ENCODE measurements around the gene GRIA4. TPM values are rescaled to one million over a fixed set of nuclear protein-coding genes. Genes with fewer than 3 reads are reported as not detected.

Gene GRIA4
- total and polyA plus RNA-seq, 4 donors = not detected

- TF ChIP-seq, protein P1, sequence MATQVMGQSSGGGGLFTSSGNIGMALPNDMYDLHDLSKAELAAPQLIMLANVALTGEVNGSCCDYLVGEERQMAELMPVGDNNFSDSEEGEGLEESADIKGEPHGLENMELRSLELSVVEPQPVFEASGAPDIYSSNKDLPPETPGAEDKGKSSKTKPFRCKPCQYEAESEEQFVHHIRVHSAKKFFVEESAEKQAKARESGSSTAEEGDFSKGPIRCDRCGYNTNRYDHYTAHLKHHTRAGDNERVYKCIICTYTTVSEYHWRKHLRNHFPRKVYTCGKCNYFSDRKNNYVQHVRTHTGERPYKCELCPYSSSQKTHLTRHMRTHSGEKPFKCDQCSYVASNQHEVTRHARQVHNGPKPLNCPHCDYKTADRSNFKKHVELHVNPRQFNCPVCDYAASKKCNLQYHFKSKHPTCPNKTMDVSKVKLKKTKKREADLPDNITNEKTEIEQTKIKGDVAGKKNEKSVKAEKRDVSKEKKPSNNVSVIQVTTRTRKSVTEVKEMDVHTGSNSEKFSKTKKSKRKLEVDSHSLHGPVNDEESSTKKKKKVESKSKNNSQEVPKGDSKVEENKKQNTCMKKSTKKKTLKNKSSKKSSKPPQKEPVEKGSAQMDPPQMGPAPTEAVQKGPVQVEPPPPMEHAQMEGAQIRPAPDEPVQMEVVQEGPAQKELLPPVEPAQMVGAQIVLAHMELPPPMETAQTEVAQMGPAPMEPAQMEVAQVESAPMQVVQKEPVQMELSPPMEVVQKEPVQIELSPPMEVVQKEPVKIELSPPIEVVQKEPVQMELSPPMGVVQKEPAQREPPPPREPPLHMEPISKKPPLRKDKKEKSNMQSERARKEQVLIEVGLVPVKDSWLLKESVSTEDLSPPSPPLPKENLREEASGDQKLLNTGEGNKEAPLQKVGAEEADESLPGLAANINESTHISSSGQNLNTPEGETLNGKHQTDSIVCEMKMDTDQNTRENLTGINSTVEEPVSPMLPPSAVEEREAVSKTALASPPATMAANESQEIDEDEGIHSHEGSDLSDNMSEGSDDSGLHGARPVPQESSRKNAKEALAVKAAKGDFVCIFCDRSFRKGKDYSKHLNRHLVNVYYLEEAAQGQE (IDR thresholded peaks at IDR 0.05) = no peak
- TF ChIP-seq, protein P2, sequence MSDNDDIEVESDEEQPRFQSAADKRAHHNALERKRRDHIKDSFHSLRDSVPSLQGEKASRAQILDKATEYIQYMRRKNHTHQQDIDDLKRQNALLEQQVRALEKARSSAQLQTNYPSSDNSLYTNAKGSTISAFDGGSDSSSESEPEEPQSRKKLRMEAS (IDR thresholded peaks at IDR 0.05) = no peak
- no peak for TF ChIP-seq EGR1 (IDR thresholded peaks at IDR 0.05; ENCODE audit: low read depth in 2 of 2)
- no peak for TF ChIP-seq NR2F2 (IDR thresholded peaks at IDR 0.05)
- Histone ChIP-seq H3K4me1 (ENCODE audit: control insufficient read depth in 4 of 4, insufficient read depth in 4 of 4, low read length in 3 of 4) (no peaks in the 10 kb centered on the region), H3K9me3 (ENCODE audit: control insufficient read depth in 4 of 4, low read length in 3 of 4) (no peaks in the 10 kb centered on the region), H3K9ac (ENCODE audit: low read depth in 1 of 2, low read length in 2 of 2) (no peak overlapping the region), H3K36me3 (ENCODE audit: control insufficient read depth in 4 of 4, insufficient read depth in 3 of 4, low read depth in 1 of 4, low read length in 3 of 4) (no peaks in the 10 kb centered on the region), H3K27ac (ENCODE audit: low read depth in 1 of 2, low read length in 2 of 2) (no peak overlapping the region), H3K4me3 (ENCODE audit: low read depth in 1 of 3, low read length in 3 of 3) (no peak overlapping the region), H3K27me3 (ENCODE audit: control insufficient read depth in 4 of 4, insufficient read depth in 4 of 4, low read length in 3 of 4) (no peaks in the 10 kb centered on the region)
- 59% methylated on average over 4 of the region's 4 CpGs for WGBS
- no peak for DNase-seq (ENCODE audit: low spot score)
Observed at GRCh38 chr11:105868762-105869285, 259.0 kb downstream of the GRIA4 start.

- 67% methylated on average over 8 of the region's 8 CpGs for WGBS
Observed at GRCh38 chr11:105870516-105871113, 260.7 kb downstream of the GRIA4 start.

More at GRCh38 chr11:105870516-105871113, 260.7 kb downstream of the GRIA4 start:
- Histone ChIP-seq H3K27ac (ENCODE audit: low read depth in 1 of 2, low read length in 2 of 2) (no peak overlapping the region), H3K9ac (ENCODE audit: low read depth in 1 of 2, low read length in 2 of 2) (no peak overlapping the region), H3K4me1 (ENCODE audit: control insufficient read depth in 4 of 4, insufficient read depth in 4 of 4, low read length in 3 of 4) (no peaks in the 10 kb centered on the region), H3K9me3 (ENCODE audit: control insufficient read depth in 4 of 4, low read length in 3 of 4) (no peaks in the 10 kb centered on the region), H3K36me3 (ENCODE audit: control insufficient read depth in 4 of 4, insufficient read depth in 3 of 4, low read depth in 1 of 4, low read length in 3 of 4) (no peaks in the 10 kb centered on the region), H3K27me3 (ENCODE audit: control insufficient read depth in 4 of 4, insufficient read depth in 4 of 4, low read length in 3 of 4) (no peaks in the 10 kb centered on the region), H3K4me3 (ENCODE audit: low read depth in 1 of 3, low read length in 3 of 3) (no peak overlapping the region)
- DNase-seq (ENCODE audit: low spot score) = no peak
- no peak for TF ChIP-seq RXRA (IDR thresholded peaks at IDR 0.05)
- TF ChIP-seq NR2F2 (IDR thresholded peaks at IDR 0.05) = no peak
- TF ChIP-seq TAF1 (conservative IDR thresholded peaks at IDR 0.05) = no peak
- TF ChIP-seq JUND (IDR thresholded peaks at IDR 0.05) = no peak
- no peak for TF ChIP-seq RAD21 (IDR thresholded peaks at IDR 0.05)
- no peak for TF ChIP-seq EGR1 (IDR thresholded peaks at IDR 0.05; ENCODE audit: low read depth in 2 of 2)
- TF ChIP-seq, protein P1 (IDR thresholded peaks at IDR 0.05) = no peak
- no peak for TF ChIP-seq FOXA1 (IDR thresholded peaks at IDR 0.05)
- TF ChIP-seq HNF4G (IDR thresholded peaks at IDR 0.05) = no peak
- TF ChIP-seq YY1 (IDR thresholded peaks at IDR 0.05) = no peak
- no peak for TF ChIP-seq GABPA (IDR thresholded peaks at IDR 0.05 in 1 of 2, conservative IDR thresholded peaks at IDR 0.05 in 1 of 2)
- TF ChIP-seq ZBTB33 (IDR thresholded peaks at IDR 0.05) = no peak
- no peak for TF ChIP-seq FOXA2 (IDR thresholded peaks at IDR 0.05)
- no peak for TF ChIP-seq HNF4A (conservative IDR thresholded peaks at IDR 0.05)
- TF ChIP-seq, protein P2 (IDR thresholded peaks at IDR 0.05) = no peak
- TF ChIP-seq, protein P3, sequence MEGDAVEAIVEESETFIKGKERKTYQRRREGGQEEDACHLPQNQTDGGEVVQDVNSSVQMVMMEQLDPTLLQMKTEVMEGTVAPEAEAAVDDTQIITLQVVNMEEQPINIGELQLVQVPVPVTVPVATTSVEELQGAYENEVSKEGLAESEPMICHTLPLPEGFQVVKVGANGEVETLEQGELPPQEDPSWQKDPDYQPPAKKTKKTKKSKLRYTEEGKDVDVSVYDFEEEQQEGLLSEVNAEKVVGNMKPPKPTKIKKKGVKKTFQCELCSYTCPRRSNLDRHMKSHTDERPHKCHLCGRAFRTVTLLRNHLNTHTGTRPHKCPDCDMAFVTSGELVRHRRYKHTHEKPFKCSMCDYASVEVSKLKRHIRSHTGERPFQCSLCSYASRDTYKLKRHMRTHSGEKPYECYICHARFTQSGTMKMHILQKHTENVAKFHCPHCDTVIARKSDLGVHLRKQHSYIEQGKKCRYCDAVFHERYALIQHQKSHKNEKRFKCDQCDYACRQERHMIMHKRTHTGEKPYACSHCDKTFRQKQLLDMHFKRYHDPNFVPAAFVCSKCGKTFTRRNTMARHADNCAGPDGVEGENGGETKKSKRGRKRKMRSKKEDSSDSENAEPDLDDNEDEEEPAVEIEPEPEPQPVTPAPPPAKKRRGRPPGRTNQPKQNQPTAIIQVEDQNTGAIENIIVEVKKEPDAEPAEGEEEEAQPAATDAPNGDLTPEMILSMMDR (IDR thresholded peaks at IDR 0.05; ENCODE audit: low read depth, low read length, missing input control) = no peak
- no peak for TF ChIP-seq SP1 (IDR thresholded peaks at IDR 0.05)
- no peak for TF ChIP-seq ATF3 (IDR thresholded peaks at IDR 0.05)

Measured in liver (tissue), 9 donors.